SK-N-SH (cell line): ENCODE data around the gene ETFRF1. TPM values are rescaled to one million over a fixed set of nuclear protein-coding genes. Genes with fewer than 3 reads are reported as not detected.

Source experiments
- CTCF ChIA-PET: fragments of 300-600, 350-600 bp; formaldehyde crosslinking; extraction: SDS; loops from one replicate; lab custom pipeline; 2021; lab: Yijun Ruan, JAX
- POLR2A ChIA-PET: fragments of 350-600 bp; sonication (Branson Sonifier 250); formaldehyde crosslinking; extraction: SDS; loops from one replicate; lab custom pipeline; 2020; ENCODE audit warnings: antibody characterized with exemption, inconsistent platforms; lab: Yijun Ruan, JAX
- DNase-seq: peaks from one replicate; pipeline ENCODE4 v3.0.0; 2012
- H2AFZ ChIP-seq: fragments of 200-600 bp; sonication (generic); 2 replicates; pipeline ENCODE4 v1.8.1; 2016; ENCODE audit warnings: antibody characterized with exemption, mild to moderate bottlenecking, low read depth
- H3F3A ChIP-seq: fragments of 200-600 bp; sonication (generic); replicated peaks from 2 replicates; pipeline ENCODE3; 2016; ENCODE audit warnings: antibody characterized with exemption, mild to moderate bottlenecking; ENCODE audit not compliant: insufficient read depth
- H3K27ac ChIP-seq, 2 experiments: fragments of 200-500 bp in 1 of 2; fragments of 200-600 bp in 1 of 2; sonication (Bioruptor generic) in 1 of 2; sonication (generic), shearing (Covaris generic) in 1 of 2; 2 replicates each; pipeline versions ENCODE4 v1.5.1 to v1.6.1; 2014 to 2016; ENCODE audit warnings: low read depth in 2 of 2, inconsistent platforms in 1 of 2, low read length in 1 of 2, mild to moderate bottlenecking in 1 of 2, mixed read lengths in 1 of 2
- H3K27me3 ChIP-seq: fragments of 200-600 bp; sonication (generic), shearing (Covaris generic); 2 replicates; pipeline ENCODE4 v1.6.1; 2016; ENCODE audit warnings: mixed run types; ENCODE audit not compliant: insufficient read depth
- H3K36me3 ChIP-seq, 2 experiments: fragments of 200-500 bp in 1 of 2; fragments of 200-600 bp in 1 of 2; sonication (Bioruptor generic) in 1 of 2; sonication (generic) in 1 of 2; replicated peaks in 1 of 2; 2 replicates each; pipeline versions ENCODE3 to v1.5.1; 2014 to 2016; ENCODE audit warnings: low read length in 1 of 2, mild to moderate bottlenecking in 1 of 2; ENCODE audit not compliant: insufficient read depth in 2 of 2, control insufficient read depth in 1 of 2
- H3K4me1 ChIP-seq, 2 experiments: fragments of 200-500 bp in 1 of 2; fragments of 200-600 bp in 1 of 2; sonication (Bioruptor generic) in 1 of 2; sonication (generic), shearing (Covaris generic) in 1 of 2; 2 replicates each; pipeline versions ENCODE4 v1.5.1 to v1.6.1; 2014 to 2016; ENCODE audit warnings: low read depth in 1 of 2, low read length in 1 of 2, mixed run types in 1 of 2; ENCODE audit not compliant: insufficient read depth in 2 of 2, control insufficient read depth in 1 of 2
- H3K4me2 ChIP-seq: fragments of 200-600 bp; sonication (generic), shearing (Covaris generic); 2 replicates; pipeline ENCODE4 v1.6.1; 2017; ENCODE audit warnings: mixed run types
- H3K4me3 ChIP-seq, 2 experiments: fragments of 200-500 bp in 1 of 2; fragments of 200-600 bp in 1 of 2; sonication (Bioruptor generic) in 1 of 2; sonication (generic), shearing (Covaris generic) in 1 of 2; 2 replicates each; pipeline versions ENCODE4 v1.5.1 to v1.8.1; 2014 to 2016; ENCODE audit warnings: low read depth in 2 of 2, inconsistent platforms in 1 of 2, low read length in 1 of 2, mild to moderate bottlenecking in 1 of 2, mixed read lengths in 1 of 2, moderate library complexity in 1 of 2
- H3K79me2 ChIP-seq: fragments of 200-600 bp; sonication (generic); 2 replicates; pipeline ENCODE4 v1.8.1; 2017; ENCODE audit warnings: mild to moderate bottlenecking; ENCODE audit not compliant: insufficient read depth
- H3K9ac ChIP-seq: fragments of 200-600 bp; sonication (generic); 2 replicates; pipeline ENCODE4 v1.6.1; 2017; ENCODE audit warnings: mixed run types
- H3K9me2 ChIP-seq: fragments of 200-600 bp; sonication (generic); 2 replicates; pipeline ENCODE4 v1.6.1; 2017; ENCODE audit warnings: mixed run types
- H3K9me3 ChIP-seq: fragments of 200-600 bp; sonication (generic); 2 replicates; pipeline ENCODE4 v1.6.1; 2017; ENCODE audit warnings: mixed run types, mild to moderate bottlenecking, moderate library complexity
- H4K20me1 ChIP-seq: fragments of 200-600 bp; sonication (generic); 2 replicates; pipeline ENCODE4 v1.6.1; 2017; ENCODE audit warnings: mild to moderate bottlenecking, mixed run types; ENCODE audit not compliant: insufficient read depth
- CTCF ChIP-seq: fragments of 200-600 bp; sonication (generic); IDR thresholded peaks from 2 replicates; pipeline ENCODE4 v1.6.1; 2017; ENCODE audit warnings: antibody characterized with exemption, mild to moderate bottlenecking, moderate library complexity
- ELF1 ChIP-seq: IDR thresholded peaks from 2 replicates; pipeline ENCODE4 v1.4.0; 2012
- EP300 ChIP-seq, 2 experiments: IDR thresholded peaks; 2 replicates each; pipeline versions ENCODE4 v1.4.0 to v1.6.1; 2012; ENCODE audit warnings: borderline replicate concordance in 1 of 2, low read depth in 1 of 2, low read length in 1 of 2
- FOSL2 ChIP-seq: IDR thresholded peaks from 2 replicates; pipeline ENCODE4 v1.4.0; 2012; ENCODE audit warnings: low read depth, mild to moderate bottlenecking, moderate library complexity, borderline replicate concordance
- FOXJ3 ChIP-seq: sonication (generic); formaldehyde crosslinking; IDR thresholded peaks from 2 replicates; pipeline ENCODE4 v1.5.1; 2020; ENCODE audit warnings: mild to moderate bottlenecking, missing genetic modification reagents
- FOXM1 ChIP-seq: IDR thresholded peaks from 2 replicates; pipeline ENCODE4 v1.4.0; 2012; ENCODE audit warnings: low read depth, mild to moderate bottlenecking
- GATA2 ChIP-seq: sonication (generic); formaldehyde crosslinking; IDR thresholded peaks from 2 replicates; pipeline ENCODE4 v1.5.0; 2020; ENCODE audit warnings: mild to moderate bottlenecking, missing genetic modification reagents
- JUND ChIP-seq: IDR thresholded peaks from 2 replicates; pipeline ENCODE4 v1.4.0; 2012
- MAX ChIP-seq: IDR thresholded peaks from 2 replicates; pipeline ENCODE4 v1.4.0; 2012; ENCODE audit warnings: low read depth
- MXI1 ChIP-seq: IDR thresholded peaks from 2 replicates; pipeline ENCODE4 v1.6.1; 2012; ENCODE audit warnings: mild to moderate bottlenecking, low read depth, low read length, improper control_type of control experiment
- NFIC ChIP-seq: IDR thresholded peaks from 2 replicates; pipeline ENCODE4 v1.4.0; 2012; ENCODE audit warnings: borderline replicate concordance
- NRF1 ChIP-seq: IDR thresholded peaks from 2 replicates; pipeline ENCODE4 v1.6.1; 2012; ENCODE audit warnings: low read depth, mild to moderate bottlenecking, low read length
- POLR2AphosphoS5 ChIP-seq: IDR thresholded peaks from 2 replicates; pipeline ENCODE4 v1.6.1; 2012; ENCODE audit warnings: low read depth, low read length
- RAD21 ChIP-seq: IDR thresholded peaks from 2 replicates; pipeline ENCODE4 v1.6.1; 2012; ENCODE audit warnings: mild to moderate bottlenecking, low read length
- RCOR1 ChIP-seq: fragments of 150-350 bp; IDR thresholded peaks from 2 replicates; pipeline ENCODE4 v1.6.1; 2017; ENCODE audit warnings: antibody characterized with exemption, low read length
- REST ChIP-seq: IDR thresholded peaks from 2 replicates; pipeline ENCODE4 v1.6.1; 2012; ENCODE audit warnings: mild to moderate bottlenecking, low read depth, low read length, moderate library complexity
- RFX5 ChIP-seq: IDR thresholded peaks from 2 replicates; pipeline ENCODE4 v1.6.1; 2012; ENCODE audit warnings: mild to moderate bottlenecking, improper control_type of control experiment, low read length
- RXRA ChIP-seq: IDR thresholded peaks from 2 replicates; pipeline ENCODE4 v1.4.0; 2012; ENCODE audit warnings: low read depth, mild to moderate bottlenecking, borderline replicate concordance
- SMC3 ChIP-seq: IDR thresholded peaks from 2 replicates; pipeline ENCODE4 v1.6.1; 2012; ENCODE audit warnings: low read depth, low read length, improper control_type of control experiment
- TAF1 ChIP-seq: IDR thresholded peaks from 2 replicates; pipeline ENCODE4 v1.6.1; 2012; ENCODE audit warnings: low read depth, mild to moderate bottlenecking, low read length, moderate library complexity, borderline replicate concordance
- USF1 ChIP-seq: IDR thresholded peaks from 2 replicates; pipeline ENCODE4 v1.4.0; 2012; ENCODE audit warnings: low read depth, borderline replicate concordance
- WGBS: methylation state at CpG from one replicate; pipeline ENCODE4 v1.1.6; 2017; ENCODE audit warnings: low lambda C conversion rate; 5-methylcytosine and 5-hydroxymethylcytosine counted together
- polyA plus RNA-seq, 3 experiments: library from polyadenylated mRNA; depleted of rRNA; stranded (reverse); fragments of >200 nt; gene quantifications; 2 replicates each; pipeline ENCODE4 v1.2.3, GENCODE V29; 2012
- TF ChIP-seq, protein P1 (sequence below): fragments of 150-350 bp; IDR thresholded peaks from 2 replicates; pipeline ENCODE4 v1.6.1; 2016; ENCODE audit warnings: mild to moderate bottlenecking, low read depth, low read length
- TF ChIP-seq, protein P2 (sequence below): fragments of 150-350 bp; IDR thresholded peaks from 2 replicates; pipeline ENCODE4 v1.6.1; 2017; ENCODE audit warnings: antibody characterized with exemption, low read length, low read depth, borderline replicate concordance
- TF ChIP-seq, protein P3 (sequence below): IDR thresholded peaks from 2 replicates; pipeline ENCODE4 v1.4.0; 2012; ENCODE audit warnings: low read depth, borderline replicate concordance

Gene ETFRF1
- polyA plus RNA-seq, 1 of the 3 experiments (the other 2 are of a cell fraction) = 7.8 TPM

DNA sequence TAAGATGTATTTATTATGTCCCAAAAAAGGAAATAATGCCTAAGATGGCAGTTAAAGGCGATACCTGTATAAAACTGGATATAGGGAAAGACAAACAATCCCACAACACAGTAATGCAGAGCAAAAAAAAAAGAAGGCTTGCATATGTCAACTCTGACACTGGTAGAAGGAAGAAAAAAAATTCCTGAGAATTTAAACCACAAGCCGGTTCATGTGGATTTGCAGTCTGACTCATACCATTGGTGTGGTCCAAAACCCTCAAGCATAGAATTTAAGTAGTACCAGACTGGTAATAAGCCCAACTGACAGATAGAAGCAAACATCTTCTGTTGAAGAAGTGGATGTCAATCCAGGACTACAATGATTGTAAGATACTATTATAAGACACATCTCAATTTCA is 7.3 kb upstream of the ETFRF1 start:
- H3K9ac ChIP-seq = no peak overlapping the region
- peaks cover 0 to 18% of the 10 kb centered on the region in 2 experiments; a peak in 3 of 4 replicates for H3K4me1 ChIP-seq
- H3K79me2 ChIP-seq = no peaks in the 10 kb centered on the region
- peak overlapping the region in 1 of 2 experiments; percentile 69; a peak in 3 of 4 replicates for H3K27ac ChIP-seq
- H3F3A ChIP-seq = peaks cover 23% of the 10 kb centered on the region
- H4K20me1 ChIP-seq = no peaks in the 10 kb centered on the region
- H3K4me2 ChIP-seq = no peak overlapping the region
- H3K9me2 ChIP-seq = no peaks in the 10 kb centered on the region
- no peak for DNase-seq
- CTCF ChIA-PET = no interaction called here
- POLR2A ChIA-PET = no interaction called here
- H3K9me3 ChIP-seq = no peaks in the 10 kb centered on the region
- H3K36me3 ChIP-seq = no peaks in the 10 kb centered on the region
- 49% methylated on average over 2 of the region's 2 CpGs for WGBS
- H2AFZ ChIP-seq = no peak overlapping the region
- H3K4me3 ChIP-seq = no peak overlapping the region
- H3K27me3 ChIP-seq = no peaks in the 10 kb centered on the region
- TF ChIP-seq RFX5 (no peak), TAF1 (no peak), FOXM1 (no peak), JUND (peak; percentile 76), MAX (peak; percentile 22; the same call in 1 of the 2 replicates), GATA2 (CRISPR knock-in tag) (no peak), FOSL2 (peak; percentile 69; the same call in 1 of the 2 replicates), POLR2AphosphoS5 (no peak), REST (no peak), ELF1 (no peak), RCOR1 (no peak), SMC3 (no peak), RXRA (no peak), NFIC (peak; percentile 28; the same call in 1 of the 2 replicates), CTCF (no peak), USF1 (no peak), NRF1 (no peak), FOXJ3 (CRISPR knock-in tag) (no peak), MXI1 (no peak), EP300 (IDR thresholded peaks at IDR 0.05; ENCODE audit: borderline replicate concordance in 1 of 2, low read depth in 1 of 2, low read length in 1 of 2) (peak in 1 of 2 experiments; percentile 52; a peak in 1 of 4 replicates), RAD21 (no peak)
- TF ChIP-seq, protein P1, sequence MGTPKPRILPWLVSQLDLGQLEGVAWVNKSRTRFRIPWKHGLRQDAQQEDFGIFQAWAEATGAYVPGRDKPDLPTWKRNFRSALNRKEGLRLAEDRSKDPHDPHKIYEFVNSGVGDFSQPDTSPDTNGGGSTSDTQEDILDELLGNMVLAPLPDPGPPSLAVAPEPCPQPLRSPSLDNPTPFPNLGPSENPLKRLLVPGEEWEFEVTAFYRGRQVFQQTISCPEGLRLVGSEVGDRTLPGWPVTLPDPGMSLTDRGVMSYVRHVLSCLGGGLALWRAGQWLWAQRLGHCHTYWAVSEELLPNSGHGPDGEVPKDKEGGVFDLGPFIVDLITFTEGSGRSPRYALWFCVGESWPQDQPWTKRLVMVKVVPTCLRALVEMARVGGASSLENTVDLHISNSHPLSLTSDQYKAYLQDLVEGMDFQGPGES = no peak
- TF ChIP-seq, protein P2, sequence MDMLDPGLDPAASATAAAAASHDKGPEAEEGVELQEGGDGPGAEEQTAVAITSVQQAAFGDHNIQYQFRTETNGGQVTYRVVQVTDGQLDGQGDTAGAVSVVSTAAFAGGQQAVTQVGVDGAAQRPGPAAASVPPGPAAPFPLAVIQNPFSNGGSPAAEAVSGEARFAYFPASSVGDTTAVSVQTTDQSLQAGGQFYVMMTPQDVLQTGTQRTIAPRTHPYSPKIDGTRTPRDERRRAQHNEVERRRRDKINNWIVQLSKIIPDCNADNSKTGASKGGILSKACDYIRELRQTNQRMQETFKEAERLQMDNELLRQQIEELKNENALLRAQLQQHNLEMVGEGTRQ = no peak
- TF ChIP-seq, protein P3, sequence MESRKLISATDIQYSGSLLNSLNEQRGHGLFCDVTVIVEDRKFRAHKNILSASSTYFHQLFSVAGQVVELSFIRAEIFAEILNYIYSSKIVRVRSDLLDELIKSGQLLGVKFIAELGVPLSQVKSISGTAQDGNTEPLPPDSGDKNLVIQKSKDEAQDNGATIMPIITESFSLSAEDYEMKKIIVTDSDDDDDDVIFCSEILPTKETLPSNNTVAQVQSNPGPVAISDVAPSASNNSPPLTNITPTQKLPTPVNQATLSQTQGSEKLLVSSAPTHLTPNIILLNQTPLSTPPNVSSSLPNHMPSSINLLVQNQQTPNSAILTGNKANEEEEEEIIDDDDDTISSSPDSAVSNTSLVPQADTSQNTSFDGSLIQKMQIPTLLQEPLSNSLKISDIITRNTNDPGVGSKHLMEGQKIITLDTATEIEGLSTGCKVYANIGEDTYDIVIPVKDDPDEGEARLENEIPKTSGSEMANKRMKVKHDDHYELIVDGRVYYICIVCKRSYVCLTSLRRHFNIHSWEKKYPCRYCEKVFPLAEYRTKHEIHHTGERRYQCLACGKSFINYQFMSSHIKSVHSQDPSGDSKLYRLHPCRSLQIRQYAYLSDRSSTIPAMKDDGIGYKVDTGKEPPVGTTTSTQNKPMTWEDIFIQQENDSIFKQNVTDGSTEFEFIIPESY = no peak
